T-helper 2 cell treated with Interferon-gamma antibody and Interleukin-4, amounts not matched to agents 5 μg/mL and 100 μg/mL, for 36 hours (primary cell): ENCODE data around the gene ADIPOR1.

ENCODE experiments used
- DNase-seq: peaks from one replicate; pipeline ENCODE4 v3.0.0; 2021; ENCODE audit warnings: low spot score
- H3K27ac Mint-ChIP-seq: one replicate; pipeline ENCODE4 v1.8.0; 2021; ENCODE audit warnings: mild to moderate bottlenecking, mixed read lengths
- H3K27me3 Mint-ChIP-seq: one replicate; pipeline ENCODE4 v1.8.0; 2021; ENCODE audit warnings: low read depth, mixed read lengths
- H3K36me3 Mint-ChIP-seq: one replicate; pipeline ENCODE4 v1.8.0; 2021; ENCODE audit warnings: low read depth, mixed read lengths
- H3K4me1 Mint-ChIP-seq: one replicate; pipeline ENCODE4 v1.8.0; 2021; ENCODE audit warnings: low read depth, mixed read lengths
- H3K4me3 Mint-ChIP-seq: one replicate; pipeline ENCODE4 v1.8.0; 2022; ENCODE audit warnings: mild to moderate bottlenecking, moderate library complexity, mixed read lengths
- H3K9me3 Mint-ChIP-seq: one replicate; pipeline ENCODE4 v1.8.0; 2021; ENCODE audit warnings: mixed read lengths

ADIPOR1 gene

DNA sequence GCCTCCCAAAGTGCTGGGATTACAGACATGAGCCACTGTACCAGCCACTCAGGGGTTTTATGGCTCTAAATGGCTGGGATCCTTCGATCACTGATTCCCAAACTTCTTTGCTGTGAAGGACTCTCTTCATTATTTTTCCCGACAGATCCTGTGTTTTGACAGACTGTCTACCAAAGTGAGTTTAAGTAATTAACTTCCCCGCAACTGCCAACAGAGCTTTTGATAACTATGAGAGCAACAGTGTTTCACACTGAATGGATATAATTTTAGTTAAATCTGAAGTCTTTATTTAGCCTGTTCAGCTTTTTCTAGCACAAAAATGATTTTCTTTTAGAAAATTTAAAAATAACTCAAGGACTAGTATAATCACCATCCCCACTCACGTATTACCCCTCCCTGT lies 56.6 kb downstream of the ADIPOR1 start:
- no peak overlapping the region for H3K27ac Mint-ChIP-seq

GRCh38 chr1:202892501-202892900 lies 65.6 kb downstream of the ADIPOR1 start:
- Mint-ChIP-seq H3K27ac (no peak overlapping the region), H3K4me3 (no peak overlapping the region), H3K27me3 (no peaks in the 10 kb centered on the region), H3K4me1 (peaks cover 11% of the 10 kb centered on the region), H3K9me3 (no peaks in the 10 kb centered on the region), H3K36me3 (peaks cover 34% of the 10 kb centered on the region)
- DNase-seq, result no peak

More for the DNA sequence above, 56.6 kb downstream of the ADIPOR1 start:
- H3K4me1 Mint-ChIP-seq, result peaks cover 4% of the 10 kb centered on the region
- no peak overlapping the region for H3K4me3 Mint-ChIP-seq
- no peak for DNase-seq
- H3K27me3 Mint-ChIP-seq, result no peaks in the 10 kb centered on the region
- H3K36me3 Mint-ChIP-seq, result peaks cover 36% of the 10 kb centered on the region
- H3K9me3 Mint-ChIP-seq, result no peaks in the 10 kb centered on the region
